B cell (primary cell): Measurements from ENCODE around the gene N4BP2L1. TPM values are rescaled to one million over a fixed set of nuclear protein-coding genes. Genes with fewer than 3 reads are reported as not detected.
"Not testable (repeated sequence)": the region's sequence is repeated elsewhere in the genome, so short reads cannot be mapped to it uniquely, and the experiment has no call there.

ENCODE experiments used
- ATAC-seq: fragments of 200-7000 bp; cut with Tn5 transposase; one replicate; pipeline ENCODE4 v1.10.0; 2021; ENCODE audit warnings: low read depth, mild to moderate bottlenecking, moderate number of reproducible peaks, moderate library complexity
- CTCF ChIA-PET: fragments of 350-600 bp; sonication (Branson Sonifier 250); formaldehyde crosslinking; loops from one replicate; lab custom pipeline; 2021; ENCODE audit warnings: antibody characterized with exemption, inconsistent platforms; lab: Charles Lee
- POLR2A ChIA-PET: fragments of 350-600 bp; sonication (Branson Sonifier 250); formaldehyde crosslinking; loops from one replicate; lab custom pipeline; 2021; ENCODE audit warnings: antibody characterized with exemption; lab: Charles Lee
- DNase-seq: peaks from one replicate; pipeline ENCODE4 v3.0.0; 2013
- H2AFZ ChIP-seq: 2 replicates; pipeline ENCODE4 v1.6.1; 2012; ENCODE audit warnings: mild to moderate bottlenecking, low read depth, low read length; ENCODE audit not compliant: insufficient read depth, poor library complexity, severe bottlenecking
- H3K27ac ChIP-seq, 2 donors: 1 replicate in 1 of 2; 2 replicates in 1 of 2; pipeline ENCODE4 v1.5.1; 2012 to 2013; ENCODE audit warnings: low read length in 2 of 2, mild to moderate bottlenecking in 2 of 2, moderate library complexity in 1 of 2
- H3K27me3 ChIP-seq, 4 experiments: fragments of 200-600 bp in 1 of 4; sonication (generic) in 1 of 4; replicated peaks in 1 of 4; 1 replicate in 2 of 4; 2 replicates in 2 of 4; pipeline versions ENCODE4 v1.6.1 to v1.7.0; 2013 to 2016; ENCODE audit warnings: low read length in 3 of 4, mild to moderate bottlenecking in 2 of 4, mixed read lengths in 1 of 4, moderate library complexity in 1 of 4; ENCODE audit not compliant: insufficient read depth in 4 of 4, control insufficient read depth in 3 of 4; ENCODE audit errors: control extremely low read depth in 1 of 4
- H3K36me3 ChIP-seq, 2 experiments: replicated peaks in 1 of 2; 1 replicate in 1 of 2; 2 replicates in 1 of 2; pipeline versions ENCODE4 v1.6.1 to v1.7.1; 2013; ENCODE audit warnings: low read length in 1 of 2; ENCODE audit not compliant: insufficient read depth in 2 of 2, control insufficient read depth in 1 of 2; ENCODE audit errors: control extremely low read depth in 1 of 2, extremely low read depth in 1 of 2
- H3K4me1 ChIP-seq, 2 donors: fragments of 200-600 bp in 1 of 2; sonication (generic) in 1 of 2; 1 replicate in 1 of 2; 2 replicates in 1 of 2; pipeline versions ENCODE4 v1.5.1 to v1.6.1; 2013 to 2017; ENCODE audit warnings: low read length in 2 of 2; ENCODE audit not compliant: control insufficient read depth in 2 of 2, insufficient read depth in 2 of 2
- H3K4me2 ChIP-seq: replicated peaks from 2 replicates; pipeline ENCODE3; 2012; ENCODE audit warnings: mild to moderate bottlenecking, low read depth, low read length; ENCODE audit not compliant: poor library complexity, severe bottlenecking
- H3K4me3 ChIP-seq, 5 experiments: fragments of 200-600 bp in 1 of 5; sonication (generic) in 1 of 5; 1 replicate in 3 of 5; 2 replicates in 2 of 5; pipeline versions ENCODE4 v1.5.1 to v1.7.0; 2011 to 2016; ENCODE audit warnings: low read length in 4 of 5, mild to moderate bottlenecking in 4 of 5, low read depth in 2 of 5, control low read depth in 1 of 5, moderate library complexity in 1 of 5; ENCODE audit not compliant: insufficient read depth in 1 of 5; ENCODE audit errors: control extremely low read depth in 1 of 5, extremely low read depth in 1 of 5
- H3K79me2 ChIP-seq: fragments of 200-600 bp; sonication (generic); one replicate; pipeline ENCODE4 v1.6.0; 2016; ENCODE audit warnings: low read length; ENCODE audit not compliant: control insufficient read depth, insufficient read depth
- H3K9ac ChIP-seq: fragments of 200-600 bp; sonication (generic); 2 replicates; pipeline ENCODE4 v1.6.1; 2017; ENCODE audit warnings: mild to moderate bottlenecking, low read length, moderate library complexity
- H3K9me3 ChIP-seq, 3 donors: one replicate each; pipeline versions ENCODE4 v1.6.1 to v1.7.1; 2013; ENCODE audit warnings: low read length in 2 of 3; ENCODE audit not compliant: control insufficient read depth in 2 of 3, insufficient read depth in 1 of 3; ENCODE audit errors: control extremely low read depth in 1 of 3
- H4K20me1 ChIP-seq: 2 replicates; pipeline ENCODE4 v1.6.0; 2012; ENCODE audit warnings: mild to moderate bottlenecking, low read length; ENCODE audit not compliant: insufficient read depth, control insufficient read depth, poor library complexity, severe bottlenecking
- H3K27ac Mint-ChIP-seq: one replicate; pipeline ENCODE4 v1.8.0; 2021; ENCODE audit warnings: mixed read lengths
- H3K27me3 Mint-ChIP-seq: one replicate; pipeline ENCODE4 v1.8.0; 2021; ENCODE audit warnings: mixed read lengths
- H3K4me1 Mint-ChIP-seq: one replicate; pipeline ENCODE4 v1.8.0; 2021; ENCODE audit warnings: mixed read lengths
- H3K4me3 Mint-ChIP-seq: one replicate; pipeline ENCODE4 v1.8.0; 2021; ENCODE audit warnings: mixed read lengths
- H3K9me3 Mint-ChIP-seq: one replicate; pipeline ENCODE4 v1.8.0; 2022; ENCODE audit warnings: mixed read lengths; ENCODE audit not compliant: insufficient read depth
- CTCF ChIP-seq: fragments of 200-600 bp; IDR thresholded peaks from one replicate; pipeline ENCODE4 v1.8.0; 2022; ENCODE audit warnings: antibody characterized with exemption, mild to moderate bottlenecking
- EZH2 ChIP-seq: IDR thresholded peaks from 2 replicates; pipeline ENCODE4 v1.6.1; 2012; ENCODE audit warnings: borderline replicate concordance, low read depth, mild to moderate bottlenecking, moderate library complexity, low read length; ENCODE audit not compliant: insufficient read depth, poor library complexity, severe bottlenecking
- WGBS: methylation state at CpG from one replicate; pipeline ENCODE4 v1.1.5; 2013; ENCODE audit warnings: missing lambda C conversion rate; ENCODE audit not compliant: insufficient coverage; 5-methylcytosine and 5-hydroxymethylcytosine counted together
- intact Hi-C: fragments of 100-400 bp; cut with micrococcal nuclease; formaldehyde crosslinking; loops from one replicate; pipeline ENCODE4 v1.10.0; 2022
- polyA plus RNA-seq: library from polyadenylated mRNA; depleted of rRNA; stranded (reverse); fragments of >200 nt; gene quantifications from 2 replicates; pipeline ENCODE4 v1.2.3, GENCODE V29; 2012
- total RNA-seq, 2 donors: library from RNA; stranded (reverse); fragments of 120-200 nt in 1 of 2; gene quantifications; 1 replicate in 1 of 2; 2 replicates in 1 of 2; pipeline versions ENCODE4 v1.2.3 to v1.2.4, GENCODE V29; 2013 to 2022

The N4BP2L1 gene
- total and polyA plus RNA-seq, 2 donors (not counting 1 experiment from before 2014, with no cell fraction given), result 50.9 to 52.8 TPM

- Mint-ChIP-seq H3K27me3 (no peaks in the 10 kb centered on the region), H3K4me1 (no peaks in the 10 kb centered on the region), H3K9me3 (no peaks in the 10 kb centered on the region), H3K4me3 (no peak overlapping the region), H3K27ac (no peak overlapping the region)
- Histone ChIP-seq H3K27me3 (no peaks in the 10 kb centered on the region), H4K20me1 (no peaks in the 10 kb centered on the region), H3K4me3 (no peak overlapping the region), H3K4me2 (no peak overlapping the region), H3K36me3 (no peaks in the 10 kb centered on the region), H3K4me1 (no peaks in the 10 kb centered on the region), H2AFZ (no peak overlapping the region), H3K9ac (no peak overlapping the region), H3K79me2 (no peaks in the 10 kb centered on the region), H3K9me3 (peaks cover 0 to 6% (median 0%) of the 10 kb centered on the region in 3 donors), H3K27ac (no peak overlapping the region)
- DNase-seq, result no peak
- no peak for ATAC-seq
- ChIA-PET POLR2A (no interaction called here), CTCF (no interaction called here)
- 100% methylated on average over 1 of the region's 2 CpGs for WGBS
- no peak for TF ChIP-seq EZH2
- TF ChIP-seq CTCF, result no peak
- intact Hi-C loops, result no loop called here
Observed at GRCh38 chr13:32362574-32362973, 65.4 kb downstream of the N4BP2L1 start.

- H3K4me2 ChIP-seq, CTCF ChIA-PET, H3K4me1 ChIP-seq, H3K36me3 ChIP-seq, POLR2A ChIA-PET, H3K27me3 Mint-ChIP-seq, H3K4me1 Mint-ChIP-seq, H3K4me3 ChIP-seq, ATAC-seq, H3K79me2 ChIP-seq, DNase-seq, H3K9me3 ChIP-seq, H3K4me3 Mint-ChIP-seq, intact Hi-C loops, H2AFZ ChIP-seq, H3K27me3 ChIP-seq, H3K27ac ChIP-seq, H3K9me3 Mint-ChIP-seq, H4K20me1 ChIP-seq, H3K27ac Mint-ChIP-seq, H3K9ac ChIP-seq: not testable (repeated sequence)
- WGBS, result 98% methylated on average over 5 of the region's 8 CpGs
Observed at GRCh38 chr13:32355935-32356334, 72.0 kb downstream of the N4BP2L1 start.
